GM23338 (cell line): ENCODE data around the gene SERPINA3. TPM values are rescaled to one million over a fixed set of nuclear protein-coding genes. Genes with fewer than 3 reads are reported as not detected.

ENCODE experiments used
- ATAC-seq: fragments of 200-7000 bp; cut with Tn5 transposase; 3 replicates; pipeline ENCODE4 v1.9.1; 2020
- DNase-seq: peaks from one replicate; pipeline ENCODE4 v3.0.0-alpha.2; 2015; ENCODE audit warnings: low spot score
- H2AFZ ChIP-seq: fragments of 200-600 bp; sonication (generic); 2 replicates; pipeline ENCODE4 v1.8.0; 2016; ENCODE audit warnings: antibody characterized with exemption, mild to moderate bottlenecking, moderate library complexity
- H3F3A ChIP-seq: fragments of 200-600 bp; sonication (generic); replicated peaks from 2 replicates; pipeline ENCODE4 v1.8.0; 2017; ENCODE audit warnings: antibody characterized with exemption, mixed run types, low read depth
- H3K27ac ChIP-seq: fragments of 200-600 bp; sonication (generic); 2 replicates; pipeline ENCODE4 v1.6.1; 2016; ENCODE audit warnings: low read depth
- H3K27me3 ChIP-seq: fragments of 200-600 bp; sonication (generic); 2 replicates; pipeline ENCODE4 v1.8.0; 2016; ENCODE audit warnings: mild to moderate bottlenecking, mixed run types, moderate library complexity; ENCODE audit not compliant: insufficient read depth
- H3K36me3 ChIP-seq: fragments of 200-600 bp; sonication (generic); 2 replicates; pipeline ENCODE4 v1.8.0; 2016; ENCODE audit warnings: mild to moderate bottlenecking; ENCODE audit not compliant: insufficient read depth
- H3K4me1 ChIP-seq: fragments of 200-600 bp; sonication (generic); 2 replicates; pipeline ENCODE4 v1.8.0; 2016; ENCODE audit warnings: mild to moderate bottlenecking, moderate library complexity; ENCODE audit not compliant: insufficient read depth
- H3K4me2 ChIP-seq: fragments of 200-600 bp; sonication (generic); 2 replicates; pipeline ENCODE4 v1.7.1; 2017; ENCODE audit warnings: mixed run types
- H3K4me3 ChIP-seq: fragments of 200-600 bp; sonication (generic); 2 replicates; pipeline ENCODE4 v1.6.1; 2016; ENCODE audit warnings: mixed run types
- H3K79me2 ChIP-seq: fragments of 200-600 bp; sonication (generic); replicated peaks from 2 replicates; pipeline ENCODE4 v1.8.0; 2017; ENCODE audit warnings: mild to moderate bottlenecking; ENCODE audit not compliant: insufficient read depth
- H3K9me2 ChIP-seq: fragments of 200-600 bp; sonication (generic); 2 replicates; pipeline ENCODE4 v1.8.0; 2017; ENCODE audit not compliant: insufficient read depth
- H4K20me1 ChIP-seq: fragments of 200-600 bp; sonication (generic); replicated peaks from 2 replicates; pipeline ENCODE4 v1.8.0; 2017; ENCODE audit warnings: mild to moderate bottlenecking; ENCODE audit not compliant: insufficient read depth
- H3K27ac Mint-ChIP-seq: 2 replicates; pipeline ENCODE4 v1.8.0; 2020; ENCODE audit warnings: inconsistent platforms, mild to moderate bottlenecking, moderate library complexity, mixed read lengths
- H3K27me3 Mint-ChIP-seq: 3 replicates; pipeline ENCODE4 v1.8.0; 2022; ENCODE audit warnings: low read depth, mild to moderate bottlenecking, moderate library complexity, mixed read lengths, inconsistent platforms; ENCODE audit not compliant: insufficient read depth, poor library complexity
- H3K36me3 Mint-ChIP-seq: 3 replicates; pipeline ENCODE4 v1.8.0; 2021; ENCODE audit warnings: low read depth, mild to moderate bottlenecking, inconsistent platforms, moderate library complexity, mixed read lengths
- H3K4me1 Mint-ChIP-seq: 3 replicates; pipeline ENCODE4 v1.8.0; 2020; ENCODE audit warnings: mild to moderate bottlenecking, inconsistent platforms, mixed read lengths
- H3K4me3 Mint-ChIP-seq: 3 replicates; pipeline ENCODE4 v1.8.0; 2021; ENCODE audit warnings: moderate library complexity, mild to moderate bottlenecking, inconsistent platforms, mixed read lengths
- H3K9me3 Mint-ChIP-seq: 3 replicates; pipeline ENCODE4 v1.8.0; 2020; ENCODE audit warnings: moderate library complexity, mild to moderate bottlenecking, inconsistent platforms, mixed read lengths
- CREB1 ChIP-seq: fragments of 250-450 bp; sonication (Bioruptor Pico); IDR thresholded peaks from 2 replicates; pipeline ENCODE4 v1.5.0; 2020; ENCODE audit warnings: low read depth, mild to moderate bottlenecking, moderate library complexity
- EZH2 ChIP-seq: fragments of 200-600 bp; sonication (generic); IDR thresholded peaks from one replicate; pipeline ENCODE4 v1.8.0; 2017; ENCODE audit warnings: antibody characterized with exemption, mild to moderate bottlenecking, low read depth; ENCODE audit not compliant: unreplicated experiment
- EZH2phosphoT487 ChIP-seq: fragments of 200-600 bp; sonication (generic); IDR thresholded peaks from one replicate; pipeline ENCODE4 v1.8.1; 2018; ENCODE audit warnings: antibody characterized with exemption; ENCODE audit not compliant: unreplicated experiment
- NANOG ChIP-seq: IDR thresholded peaks from 2 replicates; pipeline ENCODE4 v1.6.1; 2016; ENCODE audit warnings: antibody characterized with exemption, borderline replicate concordance
- POLR2AphosphoS5 ChIP-seq: IDR thresholded peaks from 2 replicates; pipeline ENCODE4 v1.6.1; 2016; ENCODE audit warnings: antibody characterized with exemption, low read depth
- STAT1 ChIP-seq: IDR thresholded peaks from one replicate; pipeline ENCODE4 v1.6.1; 2016; ENCODE audit warnings: antibody characterized with exemption; ENCODE audit not compliant: unreplicated experiment
- ZNF114 ChIP-seq: fragments of 250-450 bp; sonication (Bioruptor Pico); IDR thresholded peaks from 2 replicates; pipeline ENCODE4 v1.5.0; 2020; ENCODE audit warnings: mild to moderate bottlenecking, moderate library complexity
- ZNF462 ChIP-seq: fragments of 250-450 bp; sonication (Bioruptor Pico); IDR thresholded peaks from 2 replicates; pipeline ENCODE4 v1.5.0; 2020; ENCODE audit warnings: mild to moderate bottlenecking, moderate library complexity
- polyA plus RNA-seq: library from polyadenylated mRNA; unstranded; fragments of >200 nt; fragmentation: Nextera tagmentation; extraction: Ambion mirVana; gene quantifications from 2 replicates; pipeline ENCODE4 v1.2.1, GENCODE V29; 2016
- total RNA-seq: library from RNA; depleted of rRNA; stranded (reverse); fragments of >200 nt; shearing (Covaris generic); gene quantifications from 2 replicates; pipeline ENCODE4 v1.2.3, GENCODE V29; 2014
- TF ChIP-seq, protein P1 (sequence below): IDR thresholded peaks from 2 replicates; pipeline ENCODE4 v1.6.1; 2016; ENCODE audit warnings: antibody characterized with exemption

SERPINA3 gene
- total and polyA plus RNA-seq, 2 experiments from 2014 or later, result not detected

GRCh38 chr14:94564381-94564780 is 47.8 kb upstream of the SERPINA3 start:
- H3K36me3 Mint-ChIP-seq, result no peaks in the 10 kb centered on the region
- Histone ChIP-seq H3K27me3 (no peaks in the 10 kb centered on the region), H3F3A (no peaks in the 10 kb centered on the region), H3K4me3 (no peak overlapping the region), H4K20me1 (no peaks in the 10 kb centered on the region), H3K27ac (no peak overlapping the region), H3K4me2 (no peak overlapping the region), H2AFZ (no peak overlapping the region), H3K9me2 (peaks cover 5% of the 10 kb centered on the region; the same call in 1 of the 2 replicates), H3K4me1 (no peaks in the 10 kb centered on the region), H3K79me2 (no peaks in the 10 kb centered on the region), H3K36me3 (no peaks in the 10 kb centered on the region)
- no peak overlapping the region for H3K4me3 Mint-ChIP-seq
- H3K27ac Mint-ChIP-seq, result no peak overlapping the region
- peaks cover under 1% of the 10 kb centered on the region for H3K27me3 Mint-ChIP-seq
- DNase-seq, result no peak
- TF ChIP-seq POLR2AphosphoS5 (no peak), EZH2 (no peak), NANOG (no peak), STAT1 (no peak), EZH2phosphoT487 (no peak), ZNF462 (no peak), ZNF114 (no peak), CREB1 (CRISPR knock-in tag) (no peak)
- TF ChIP-seq, protein P1, sequence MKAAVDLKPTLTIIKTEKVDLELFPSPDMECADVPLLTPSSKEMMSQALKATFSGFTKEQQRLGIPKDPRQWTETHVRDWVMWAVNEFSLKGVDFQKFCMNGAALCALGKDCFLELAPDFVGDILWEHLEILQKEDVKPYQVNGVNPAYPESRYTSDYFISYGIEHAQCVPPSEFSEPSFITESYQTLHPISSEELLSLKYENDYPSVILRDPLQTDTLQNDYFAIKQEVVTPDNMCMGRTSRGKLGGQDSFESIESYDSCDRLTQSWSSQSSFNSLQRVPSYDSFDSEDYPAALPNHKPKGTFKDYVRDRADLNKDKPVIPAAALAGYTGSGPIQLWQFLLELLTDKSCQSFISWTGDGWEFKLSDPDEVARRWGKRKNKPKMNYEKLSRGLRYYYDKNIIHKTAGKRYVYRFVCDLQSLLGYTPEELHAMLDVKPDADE, result no peak
- H3K4me1 Mint-ChIP-seq, result no peaks in the 10 kb centered on the region
- no peak for ATAC-seq
- no peaks in the 10 kb centered on the region for H3K9me3 Mint-ChIP-seq
